ENCODE results near the gene MCM3.
A peak's percentile ranks its signal among the peaks of the same experiment; 100 is the strongest.

The MCM3 gene

DNA sequence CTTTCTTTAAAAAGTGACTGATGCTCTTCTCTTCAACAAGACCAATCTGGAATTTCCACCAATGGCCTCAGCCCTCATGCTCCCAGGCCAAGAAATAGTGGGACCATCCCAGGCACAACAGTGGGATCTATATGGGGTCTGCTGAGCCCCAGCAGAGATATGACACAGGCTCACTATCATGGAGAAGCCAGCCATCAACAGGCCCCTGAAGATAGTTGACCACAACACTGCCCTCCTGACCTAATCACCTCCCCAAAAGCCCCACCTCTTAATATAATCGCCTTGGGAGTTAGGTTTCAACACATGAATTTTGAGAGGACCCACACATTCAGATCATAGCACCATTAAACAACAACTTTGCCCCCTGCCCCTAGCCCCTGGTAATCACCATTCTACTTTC lies 16.8 kb upstream of the MCM3 start:
- DNase-seq: no peak

DNA sequence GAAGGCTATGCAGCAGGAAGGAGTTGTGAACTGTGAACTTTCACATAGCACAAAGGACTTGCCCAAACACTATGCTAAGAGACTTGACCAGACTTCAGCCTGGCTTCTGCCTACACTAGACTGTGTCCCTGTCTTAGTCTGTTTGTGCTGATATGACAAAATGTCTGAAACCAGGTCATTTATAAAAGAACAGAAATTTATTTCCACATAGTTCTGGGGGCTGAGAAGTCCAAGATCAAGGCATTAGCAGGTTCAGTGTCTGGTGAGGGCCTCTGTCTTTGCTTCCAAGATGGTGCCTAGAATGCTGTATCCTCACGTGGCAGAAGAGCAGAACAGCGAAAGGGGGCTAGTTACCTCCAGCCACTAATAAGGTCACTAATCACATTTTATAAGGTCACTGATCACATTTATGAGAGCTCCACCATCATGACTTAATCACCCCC lies 16.0 kb upstream of the MCM3 start:
- DNase-seq: no peak

DNA sequence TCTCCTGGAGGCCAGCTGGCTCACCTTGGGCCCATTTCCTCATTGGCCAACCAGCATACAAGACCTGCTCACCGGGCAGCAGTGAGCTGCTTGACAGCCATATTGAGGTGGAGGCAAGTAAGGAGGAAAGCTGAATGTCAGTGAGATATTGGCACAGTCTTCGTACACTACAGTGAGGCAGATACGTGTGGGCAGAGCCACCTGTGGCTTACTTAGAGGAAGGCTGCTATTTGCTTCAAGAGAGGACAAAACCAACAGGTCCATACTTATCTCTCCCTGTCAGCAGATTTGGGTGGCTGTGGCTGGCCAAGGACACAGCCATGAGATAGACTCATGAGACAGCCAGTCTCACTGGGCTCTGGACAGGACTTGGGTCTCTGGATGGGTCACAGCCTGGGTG lies 15.1 kb upstream of the MCM3 start:
- DNase-seq: no peak

DNA sequence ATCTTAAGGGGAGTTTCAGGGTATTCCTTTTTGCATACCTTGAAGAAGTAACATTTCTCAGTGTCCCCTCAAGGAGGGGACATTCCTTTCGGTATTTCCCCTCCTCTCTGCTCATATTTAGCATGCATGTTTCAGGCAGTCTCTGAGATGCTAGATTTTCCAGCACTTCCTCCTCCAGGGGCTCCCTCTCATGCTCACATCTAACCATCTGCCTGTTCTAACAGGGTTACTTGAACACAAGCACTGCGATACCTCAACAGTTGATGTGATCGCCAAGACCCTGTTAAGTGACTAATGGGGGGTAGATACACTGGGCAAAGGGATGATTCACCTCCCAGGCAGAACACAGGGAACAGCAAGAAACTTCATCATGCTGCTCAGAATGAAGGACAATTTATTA lies 12.9 kb upstream of the MCM3 start:
- DNase-seq: no peak

DNA sequence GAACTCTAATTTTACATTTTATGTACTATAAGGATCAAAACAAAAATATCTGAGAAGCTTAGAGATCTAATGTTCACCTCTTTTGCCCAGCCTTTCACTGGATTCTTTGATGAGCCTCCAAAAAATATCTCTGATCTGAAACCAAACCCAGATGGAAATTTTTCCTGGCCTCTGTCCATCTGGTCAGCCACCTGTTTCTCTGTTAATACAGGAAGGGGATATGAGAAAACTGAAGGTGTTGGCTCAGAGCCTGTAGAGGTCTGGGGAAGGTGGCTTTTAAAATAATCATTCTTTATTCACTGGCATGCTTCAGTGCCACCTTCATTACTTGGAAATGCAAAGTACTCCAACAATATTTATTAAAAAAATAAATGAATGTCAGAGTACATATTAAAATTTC lies 8.5 kb upstream of the MCM3 start:
- no peak for DNase-seq

GRCh38 chr6:52288841-52289240 lies 4.3 kb upstream of the MCM3 start:
- DNase-seq: no peak

DNA sequence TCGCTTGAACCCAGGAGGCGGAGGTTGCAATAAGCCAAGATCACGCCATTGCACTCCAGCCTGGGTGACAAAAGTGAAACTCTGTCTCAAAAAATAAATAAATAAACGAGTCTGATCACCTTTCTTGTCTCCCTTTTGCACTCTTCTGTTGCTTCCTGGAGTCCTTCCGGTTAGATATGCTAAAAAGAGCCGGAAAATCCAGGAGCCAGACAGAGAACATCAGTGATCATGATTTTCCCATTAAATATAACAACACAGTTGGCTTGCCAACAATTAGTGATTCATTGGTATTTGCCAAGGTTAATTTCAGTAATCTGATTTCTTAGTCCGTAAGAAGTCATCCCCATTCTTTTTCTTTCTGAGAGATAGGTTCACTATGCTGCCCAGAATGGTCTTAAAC lies 3.7 kb upstream of the MCM3 start:
- DNase-seq: no peak

DNA sequence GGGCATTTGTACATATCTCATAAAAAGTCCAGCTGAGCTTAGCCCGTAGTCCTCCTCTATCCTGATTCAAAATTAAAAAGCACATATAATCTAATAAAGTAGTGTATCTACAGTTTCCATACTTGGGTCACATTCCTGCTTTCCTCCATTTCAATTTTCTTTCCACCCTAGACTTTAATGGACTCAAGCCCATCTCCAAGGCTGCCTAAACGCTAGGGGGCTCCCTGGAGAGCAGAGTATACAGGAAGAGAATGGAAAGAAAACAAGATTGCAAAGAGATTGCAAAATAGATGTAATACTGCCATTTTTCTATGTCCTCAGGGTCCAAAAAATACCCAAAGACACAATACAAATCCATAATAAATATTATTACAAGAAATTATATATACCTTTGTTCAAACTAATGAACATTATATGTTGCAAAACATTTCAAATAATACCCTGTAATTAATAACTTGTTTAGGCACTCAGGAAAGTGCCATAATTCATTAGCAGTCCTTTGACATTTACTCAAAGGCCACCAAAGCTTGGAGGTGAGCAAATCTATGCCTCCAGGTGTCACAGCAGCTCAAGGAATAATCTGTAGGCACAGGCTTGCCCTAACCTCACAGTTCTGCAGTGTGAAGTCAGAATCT lies 2.4 kb upstream of the MCM3 start:
- DNase-seq: peak; percentile 78

- peak; percentile 38 for DNase-seq
These were observed 881 bp upstream of the MCM3 start for GRCh38 chr6:52285177-52286068.

GRCh38 chr6:52284131-52284459 lies 447 bp downstream of the MCM3 start:
- peak; percentile 72 for DNase-seq

GRCh38 chr6:52283111-52283510 lies 1.4 kb downstream of the MCM3 start:
- DNase-seq: no peak

DNA sequence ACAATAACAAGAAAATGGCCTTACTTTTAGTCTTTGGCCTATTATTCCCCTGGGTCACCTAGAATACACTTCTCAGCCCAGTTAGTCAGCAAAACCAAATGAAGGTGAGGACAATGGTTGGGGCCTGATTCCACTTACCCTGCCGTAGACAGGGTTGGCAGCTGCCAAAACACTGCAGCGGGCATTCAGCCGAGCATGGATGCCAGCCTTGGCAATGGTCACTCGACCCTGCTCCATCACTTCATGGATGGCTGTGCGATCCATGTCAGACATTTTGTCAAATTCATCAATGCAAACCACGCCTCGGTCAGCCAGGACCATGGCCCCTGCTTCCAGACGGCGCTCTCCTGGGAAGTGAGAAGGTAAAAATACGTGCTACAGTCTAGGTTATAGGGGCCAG lies 8.4 kb downstream of the MCM3 start:
- DNase-seq: no peak

DNA sequence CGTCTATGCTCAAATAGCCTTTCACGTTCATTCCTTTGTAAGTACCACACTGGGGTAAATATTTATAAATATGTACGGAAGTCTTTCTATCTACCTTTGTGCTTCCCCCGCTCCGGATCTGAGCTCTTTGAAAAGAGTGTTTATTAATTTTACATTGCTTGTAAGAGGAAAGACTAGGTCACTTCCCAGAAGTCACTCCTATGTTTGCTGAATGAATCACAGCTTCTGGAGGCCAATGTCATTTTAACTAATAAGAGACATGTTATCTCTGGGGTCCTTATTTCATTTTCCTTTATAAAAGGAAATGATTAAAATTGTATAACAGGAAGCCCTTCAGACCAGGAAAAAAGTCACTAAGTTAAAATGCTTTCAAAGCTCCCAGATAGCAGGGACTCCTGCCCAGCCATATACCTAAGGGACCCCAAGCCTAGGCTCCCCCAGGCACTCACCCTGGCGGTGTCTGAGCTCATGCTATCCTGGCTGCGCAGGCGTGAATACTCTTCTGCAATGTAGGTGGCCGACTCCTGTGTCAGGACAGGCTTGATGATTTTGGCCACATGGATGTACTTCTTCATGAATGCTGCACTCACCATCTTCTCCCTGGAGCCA lies 12.6 kb downstream of the MCM3 start:
- DNase-seq: no peak

GRCh38 chr6:52263709-52264540 lies 20.6 kb downstream of the MCM3 start:
- peak; percentile 81 for DNase-seq

- DNase-seq: no peak
These were observed 21.8 kb downstream of the MCM3 start for GRCh38 chr6:52262620-52263344.

GRCh38 chr6:52261229-52261628 lies 23.3 kb downstream of the MCM3 start:
- no peak for DNase-seq

- DNase-seq: no peak
These were observed 23.9 kb downstream of the MCM3 start for GRCh38 chr6:52260634-52261033.

- no peak for DNase-seq
These were observed 29.1 kb downstream of the MCM3 start for GRCh38 chr6:52255434-52255833.

GRCh38 chr6:52254731-52255378 lies 29.7 kb downstream of the MCM3 start:
- DNase-seq: peak; percentile 83

- peak; percentile 88 for DNase-seq
These were observed 31.0 kb downstream of the MCM3 start for GRCh38 chr6:52253494-52253893.

DNA sequence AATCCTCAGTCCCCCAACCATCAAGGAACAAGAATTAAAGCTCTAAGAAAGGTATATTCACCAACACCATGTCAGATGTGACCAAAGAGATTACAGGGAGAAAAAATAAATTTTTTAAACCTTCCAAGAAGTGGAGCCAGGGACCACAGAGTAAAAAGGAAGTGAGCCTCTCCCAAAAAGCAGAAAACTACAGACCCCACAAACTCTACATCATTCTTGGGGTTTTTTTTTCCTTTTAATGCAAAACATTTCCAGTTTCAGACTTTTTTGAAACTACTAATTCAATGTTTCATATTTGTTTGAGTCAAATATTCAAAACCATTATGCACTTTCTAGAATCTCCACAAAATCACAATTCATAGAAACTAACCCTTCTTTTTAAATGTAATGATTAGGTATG lies 33.4 kb downstream of the MCM3 start:
- peak; percentile 35 for DNase-seq

GRCh38 chr6:52249078-52249477 lies 35.5 kb downstream of the MCM3 start:
- no peak for DNase-seq

Data from activated CD4-positive, alpha-beta T cell treated with anti-CD3 and anti-CD28 coated beads, Interleukin-2, amount 50 U/mL, for 16 hours (primary cell).